ENCODE measurements around the gene PPP1R3C. TPM values are rescaled to one million over a fixed set of nuclear protein-coding genes. Genes with fewer than 3 reads are reported as not detected.

PPP1R3C gene
- total and polyA plus RNA-seq, 11 donors: 35.4 to 270 (median 140) TPM

- ATAC-seq (no peak), DNase-seq (no peak)
- no peaks in the 10 kb centered on the region for H3K9me3 ChIP-seq
- no peaks in the 10 kb centered on the region for H3K4me1 ChIP-seq
- intact Hi-C loops (cut with DNase I): no loop called here
- TF ChIP-seq CTCF (IDR thresholded peaks at IDR 0.05) (no peak), POLR2A (IDR thresholded peaks at IDR 0.05) (no peak)
- H3K4me3 ChIP-seq: no peak overlapping the region
- no peaks in the 10 kb centered on the region for H3K36me3 ChIP-seq
- no peak overlapping the region for H3K27ac ChIP-seq
- no peaks in the 10 kb centered on the region for H3K27me3 ChIP-seq
- 91 to 95% (median 93%) methylated on average over 2 of the region's 2 CpGs for WGBS, 4 donors
These were observed 31.6 kb upstream of the PPP1R3C start for GRCh38 chr10:91664426-91664825.

- DNase-seq (no peak), ATAC-seq (no peak)
These were observed 30.1 kb upstream of the PPP1R3C start for GRCh38 chr10:91662993-91663392.

DNA sequence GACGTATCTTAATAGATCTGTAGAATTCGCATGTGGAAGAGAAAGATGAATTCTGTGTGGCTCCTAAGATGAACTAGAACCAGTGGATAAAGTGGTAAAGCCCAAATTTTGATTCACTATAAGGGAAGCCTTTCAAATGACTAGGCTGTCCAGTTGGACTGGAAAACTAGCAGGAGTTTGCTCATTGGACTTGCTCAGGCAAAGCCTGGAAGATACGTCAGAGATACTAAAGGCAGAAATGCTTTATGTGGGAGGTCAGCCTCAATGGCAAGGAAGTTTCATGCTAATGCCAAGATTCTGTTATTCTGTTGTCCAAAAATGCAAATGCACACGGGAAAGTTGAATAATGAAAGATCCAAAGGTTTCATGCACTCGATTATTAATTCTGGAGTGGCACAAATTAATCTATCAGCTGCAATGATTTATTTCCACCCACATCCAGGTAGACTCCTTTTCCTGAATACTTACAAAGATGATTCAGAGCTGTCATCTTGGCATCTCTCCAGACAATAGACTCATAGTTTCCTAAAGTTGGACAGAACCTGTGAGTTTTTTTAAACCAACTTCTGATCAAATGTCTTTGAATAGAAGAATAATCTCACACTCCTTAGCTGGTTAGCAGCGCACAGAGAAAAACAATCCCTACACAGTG, 20.5 kb upstream of the PPP1R3C start:
- DNase-seq (no peak), ATAC-seq (no peak)
- Histone ChIP-seq H3K36me3 (no peaks in the 10 kb centered on the region), H3K9me3 (peaks cover 0 to 4% (median 0%) of the 10 kb centered on the region in 12 donors), H3K27me3 (no peaks in the 10 kb centered on the region), H3K27ac (no peak overlapping the region), H3K4me3 (no peak overlapping the region), H3K4me1 (peaks cover 0 to 12% (median 0%) of the 10 kb centered on the region in 12 donors)
- TF ChIP-seq POLR2A (IDR thresholded peaks at IDR 0.05) (no peak), CTCF (IDR thresholded peaks at IDR 0.05) (no peak)
- intact Hi-C loops (cut with DNase I): loop anchor here in 1 of 10 donors (5.0 kb wide), 1 partner anchor 44 kb away; no protein-coding TSS in a partner anchor
- WGBS, 4 donors: 61 to 73% (median 68%) methylated on average over 6 of the region's 6 CpGs

More at GRCh38 chr10:91662993-91663392, 30.1 kb upstream of the PPP1R3C start:
- Histone ChIP-seq H3K4me1 (no peaks in the 10 kb centered on the region), H3K27me3 (no peaks in the 10 kb centered on the region), H3K27ac (no peak overlapping the region), H3K36me3 (no peaks in the 10 kb centered on the region), H3K9me3 (peaks cover 0 to 2% (median 0%) of the 10 kb centered on the region in 12 donors), H3K4me3 (no peak overlapping the region)
- TF ChIP-seq POLR2A (IDR thresholded peaks at IDR 0.05) (no peak), CTCF (IDR thresholded peaks at IDR 0.05) (no peak)
- intact Hi-C loops (cut with DNase I): no loop called here
- WGBS, 4 donors: 88 to 94% (median 90%) methylated on average over 1 of the region's 1 CpG

GRCh38 chr10:91652364-91652763, 19.5 kb upstream of the PPP1R3C start:
- WGBS, 4 donors: 37 to 51% (median 48%) methylated on average over 6 of the region's 6 CpGs
- ATAC-seq (peak; percentile 80 to 95 (median 92)), DNase-seq (peak in 1 of 5 donors; percentile 53)
- Histone ChIP-seq H3K4me1 (peaks cover 0 to 12% (median 0%) of the 10 kb centered on the region in 12 donors), H3K36me3 (no peaks in the 10 kb centered on the region), H3K27me3 (no peaks in the 10 kb centered on the region), H3K9me3 (no peaks in the 10 kb centered on the region), H3K4me3 (no peak overlapping the region), H3K27ac (no peak overlapping the region)
- intact Hi-C loops (cut with DNase I): loop anchor here in 1 of 10 donors (5.0 kb wide), 1 partner anchor 45 kb away; no protein-coding TSS in a partner anchor
- no peak for TF ChIP-seq CTCF (IDR thresholded peaks at IDR 0.05)
- no peak for TF ChIP-seq POLR2A (IDR thresholded peaks at IDR 0.05)
